KBM-7 (cell line): Measurements from ENCODE around the gene PPP2R2C.

Experiments
- DNase-seq: peaks from one replicate; pipeline ENCODE4 v3.0.0-alpha.2; 2015
- in situ Hi-C: fragments of 300-500 bp; cut with MboI; formaldehyde crosslinking; loops from 2 replicates; pipeline ENCODE4 v1.14.3; 2020; ENCODE audit warnings: low sequenced_read_pairs, low pct_unique_long_range_greater_than_20kb, mixed read lengths

PPP2R2C gene

GRCh38 chr4:6437826-6438238, 34.6 kb downstream of the PPP2R2C start:
- in situ Hi-C loops: no loop called here

GRCh38 chr4:6435010-6435409, 37.4 kb downstream of the PPP2R2C start:
- in situ Hi-C loops: no loop called here
- no peak for DNase-seq

More at GRCh38 chr4:6437826-6438238, 34.6 kb downstream of the PPP2R2C start:
- DNase-seq: no peak

- DNase-seq: no peak
- in situ Hi-C loops: no loop called here
These were observed 41.5 kb downstream of the PPP2R2C start for GRCh38 chr4:6430927-6431326.

- in situ Hi-C loops: no loop called here
These were observed 44.8 kb downstream of the PPP2R2C start for GRCh38 chr4:6427439-6428090.

GRCh38 chr4:6426571-6427438, 45.6 kb downstream of the PPP2R2C start:
- no peak for DNase-seq
- in situ Hi-C loops: no loop called here

More at GRCh38 chr4:6427439-6428090, 44.8 kb downstream of the PPP2R2C start:
- DNase-seq: no peak

- no peak for DNase-seq
- in situ Hi-C loops: no loop called here
These were observed 46.5 kb downstream of the PPP2R2C start for GRCh38 chr4:6425911-6426310.

- in situ Hi-C loops: no loop called here
- no peak for DNase-seq
These were observed 47.1 kb downstream of the PPP2R2C start for GRCh38 chr4:6425336-6425735.

GRCh38 chr4:6424425-6424824, 48.0 kb downstream of the PPP2R2C start:
- no peak for DNase-seq
- in situ Hi-C loops: no loop called here

- no peak for DNase-seq
- in situ Hi-C loops: no loop called here
These were observed 48.8 kb downstream of the PPP2R2C start for GRCh38 chr4:6423575-6423974.

GRCh38 chr4:6422866-6423265, 49.5 kb downstream of the PPP2R2C start:
- DNase-seq: no peak
- in situ Hi-C loops: no loop called here

- in situ Hi-C loops: no loop called here
- no peak for DNase-seq
These were observed 50.3 kb downstream of the PPP2R2C start for GRCh38 chr4:6422105-6422504.

- in situ Hi-C loops: no loop called here
- no peak for DNase-seq
These were observed 51.0 kb downstream of the PPP2R2C start for GRCh38 chr4:6421397-6421796.

- no peak for DNase-seq
- in situ Hi-C loops: no loop called here
These were observed 51.4 kb downstream of the PPP2R2C start for GRCh38 chr4:6420972-6421371.

- in situ Hi-C loops: no loop called here
These were observed 52.4 kb downstream of the PPP2R2C start for GRCh38 chr4:6420036-6420435.

GRCh38 chr4:6419452-6420028, 52.9 kb downstream of the PPP2R2C start:
- in situ Hi-C loops: no loop called here
- DNase-seq: no peak

More at GRCh38 chr4:6420036-6420435, 52.4 kb downstream of the PPP2R2C start:
- DNase-seq: no peak

GRCh38 chr4:6418193-6418755, 54.1 kb downstream of the PPP2R2C start:
- no peak for DNase-seq
- in situ Hi-C loops: no loop called here

GRCh38 chr4:6417516-6418050, 54.8 kb downstream of the PPP2R2C start:
- in situ Hi-C loops: no loop called here
- DNase-seq: no peak

- in situ Hi-C loops: no loop called here
- DNase-seq: no peak
These were observed 55.7 kb downstream of the PPP2R2C start for GRCh38 chr4:6416518-6417286.
